CD4-positive, alpha-beta memory T cell (primary cell): ENCODE data around the gene WDR81. TPM values are rescaled to one million over a fixed set of nuclear protein-coding genes. Genes with fewer than 3 reads are reported as not detected.
"Not testable (repeated sequence)": the region's sequence is repeated elsewhere in the genome, so short reads cannot be mapped to it uniquely, and the experiment has no call there.

Experiments used
- CTCF ChIA-PET: fragments of 350-600 bp; sonication (Branson Sonifier 250); formaldehyde crosslinking; loops from one replicate; lab custom pipeline; 2021; ENCODE audit warnings: inconsistent platforms; ENCODE audit not compliant: partially characterized antibody; lab: Charles Lee
- POLR2A ChIA-PET: fragments of 350-600 bp; sonication (Branson Sonifier 250); formaldehyde crosslinking; loops from one replicate; lab custom pipeline; 2021; ENCODE audit not compliant: partially characterized antibody; lab: Charles Lee
- DNase-seq, 5 donors: peaks; one replicate each; pipeline versions ENCODE4 v3.0.0 to v3.0.0-alpha.2; 2020 to 2022; ENCODE audit warnings: mixed read lengths in 1 of 5
- H3K27ac ChIP-seq: one replicate; pipeline ENCODE4 v1.7.0; 2013; ENCODE audit warnings: low read depth, low read length
- H3K27me3 ChIP-seq: 2 replicates; pipeline ENCODE4 v1.7.0; 2013; ENCODE audit warnings: mild to moderate bottlenecking, low read length, moderate library complexity; ENCODE audit not compliant: insufficient read depth
- H3K36me3 ChIP-seq: 2 replicates; pipeline ENCODE4 v1.7.0; 2013; ENCODE audit warnings: mild to moderate bottlenecking, low read length, moderate library complexity; ENCODE audit not compliant: insufficient read depth
- H3K4me1 ChIP-seq: 2 replicates; pipeline ENCODE4 v1.7.0; 2013; ENCODE audit warnings: mild to moderate bottlenecking, low read length, moderate library complexity; ENCODE audit not compliant: insufficient read depth
- H3K4me3 ChIP-seq, 2 donors: one replicate each; pipeline ENCODE4 v1.7.0; 2013; ENCODE audit warnings: low read length in 2 of 2, mild to moderate bottlenecking in 1 of 2
- H3K9me3 ChIP-seq, 2 donors: one replicate each; pipeline ENCODE4 v1.7.0; 2013; ENCODE audit warnings: low read length in 2 of 2, control low read depth in 1 of 2; ENCODE audit not compliant: control insufficient read depth in 1 of 2
- H3K27ac Mint-ChIP-seq, 7 donors: one replicate each; pipeline ENCODE4 v1.8.0; 2020 to 2021; ENCODE audit warnings: mixed read lengths in 7 of 7, mild to moderate bottlenecking in 6 of 7, inconsistent platforms in 3 of 7, moderate library complexity in 3 of 7
- H3K27me3 Mint-ChIP-seq, 2 donors: one replicate each; pipeline ENCODE4 v1.8.0; 2020 to 2021; ENCODE audit warnings: mixed read lengths in 2 of 2
- H3K36me3 Mint-ChIP-seq, 2 donors: one replicate each; pipeline ENCODE4 v1.8.0; 2020 to 2021; ENCODE audit warnings: mixed read lengths in 2 of 2, inconsistent platforms in 1 of 2, mild to moderate bottlenecking in 1 of 2
- H3K4me1 Mint-ChIP-seq, 4 donors: one replicate each; pipeline ENCODE4 v1.8.0; 2020 to 2021; ENCODE audit warnings: mixed read lengths in 4 of 4, mild to moderate bottlenecking in 1 of 4
- H3K4me3 Mint-ChIP-seq, 8 donors: one replicate each; pipeline ENCODE4 v1.8.0; 2020 to 2021; ENCODE audit warnings: mixed read lengths in 8 of 8, mild to moderate bottlenecking in 7 of 8, moderate library complexity in 6 of 8, inconsistent platforms in 3 of 8
- H3K9me3 Mint-ChIP-seq, 8 donors: one replicate each; pipeline ENCODE4 v1.8.0; 2020 to 2021; ENCODE audit warnings: mixed read lengths in 8 of 8, mild to moderate bottlenecking in 5 of 8, inconsistent platforms in 3 of 8, moderate library complexity in 1 of 8
- intact Hi-C: fragments of 100-400 bp; cut with micrococcal nuclease; formaldehyde crosslinking; loops from one replicate; pipeline ENCODE4 v1.15.1; 2023
- polyA plus RNA-seq, 2 donors: library from polyadenylated mRNA; unstranded; fragments of 300-500 nt; fragmentation: Illumina TruSeq; gene quantifications; one replicate each; pipeline ENCODE4 v1.2.3, GENCODE V29; 2021
- total RNA-seq, 2 experiments: library from RNA; stranded (reverse); gene quantifications; one replicate each; pipeline ENCODE4 v1.2.3, GENCODE V29; 2021

The WDR81 gene
- total and polyA plus RNA-seq, 4 experiments from 2014 or later, result 4.4 to 40.3 (median 29.9) TPM

DNA sequence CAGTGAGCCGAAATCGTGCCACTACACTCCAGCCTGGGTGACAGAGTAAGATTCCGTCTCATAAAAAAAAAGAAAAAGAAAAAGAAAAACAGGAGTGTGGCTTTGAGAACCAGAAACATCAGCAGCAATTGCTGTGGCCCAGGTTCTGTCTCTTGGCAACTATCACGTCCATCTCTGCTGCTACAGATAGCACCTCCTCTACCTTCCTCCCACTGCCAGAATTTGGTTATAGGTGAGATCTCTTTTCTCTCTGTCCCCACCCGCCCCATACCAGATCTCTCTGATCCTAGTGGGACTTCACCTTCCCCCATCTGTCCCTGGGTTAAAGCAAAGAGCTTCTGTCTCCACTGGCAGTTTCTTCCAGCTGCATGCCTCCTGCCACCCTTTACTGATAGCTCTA lies 17.4 kb upstream of the WDR81 start:
- peak overlapping the region; percentile 16 for H3K27ac ChIP-seq
- intact Hi-C loops, result no loop called here

DNA sequence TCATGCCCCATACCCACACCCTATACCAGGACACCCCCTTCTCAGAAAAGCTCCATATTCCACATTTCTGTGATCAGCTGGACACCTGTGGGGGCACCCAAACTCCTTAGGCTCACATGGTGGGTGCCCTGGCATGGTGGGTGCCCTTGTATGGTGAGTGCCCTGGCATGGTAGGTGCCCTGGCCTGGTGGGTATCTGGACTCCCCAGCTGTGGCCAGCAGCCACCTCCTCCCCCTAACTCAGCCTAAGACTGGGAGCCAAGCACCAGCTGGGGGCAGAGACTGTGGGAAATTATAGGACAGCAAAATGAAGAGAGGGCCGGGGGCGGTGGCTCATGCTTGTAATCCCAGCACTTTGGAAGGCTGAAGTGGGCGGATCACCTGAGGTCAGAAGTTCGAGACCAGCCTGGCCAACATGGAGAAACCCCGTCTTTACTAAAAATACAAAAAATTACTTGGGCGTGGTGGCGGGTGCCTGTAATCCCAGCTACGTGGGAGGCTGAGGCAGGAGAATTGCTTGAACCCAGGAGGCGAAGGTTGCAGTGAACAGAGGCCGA lies 15.6 kb upstream of the WDR81 start:
- H3K4me3 ChIP-seq, H3K27me3 ChIP-seq, H3K9me3 Mint-ChIP-seq, H3K36me3 Mint-ChIP-seq, H3K27me3 Mint-ChIP-seq, intact Hi-C loops, H3K27ac ChIP-seq, DNase-seq, H3K9me3 ChIP-seq, H3K36me3 ChIP-seq: not testable (repeated sequence)
- POLR2A ChIA-PET, result interaction anchor here (0.7 to 0.9 kb wide), 2 partner anchors 8 to 15 kb away, joined by 3 to 4 read pairs; no protein-coding TSS in a partner anchor
- H3K4me3 Mint-ChIP-seq, result peak overlapping the region; percentile 53 to 79 (median 62)
- peaks cover 12 to 43% (median 25%) of the 10 kb centered on the region in 4 donors for H3K4me1 Mint-ChIP-seq
- peaks cover 27% of the 10 kb centered on the region for H3K4me1 ChIP-seq
- H3K27ac Mint-ChIP-seq, result peak overlapping the region in 5 of 7 donors; percentile 10 to 79 (median 59)
- CTCF ChIA-PET, result interaction anchor here (1.3 kb wide), 1 partner anchor 12 kb away, joined by 3 read pairs; no protein-coding TSS in a partner anchor

More for the DNA sequence above, 17.4 kb upstream of the WDR81 start:
- H3K36me3 Mint-ChIP-seq, result peaks cover 2 to 5% of the 10 kb centered on the region in 2 donors
- Histone ChIP-seq H3K27me3 (no peaks in the 10 kb centered on the region), H3K4me3 (no peak overlapping the region), H3K36me3 (no peaks in the 10 kb centered on the region), H3K9me3 (no peaks in the 10 kb centered on the region), H3K4me1 (peaks cover 27% of the 10 kb centered on the region)
- peak; percentile 63 to 82 (median 71) for DNase-seq
- H3K4me1 Mint-ChIP-seq, result peaks cover 12 to 32% (median 22%) of the 10 kb centered on the region in 4 donors
- ChIA-PET POLR2A (interaction anchor here (1.1 to 1.8 kb wide), 4 partner anchors 9 to 38 kb away, joined by 3 to 9 read pairs (median 6); no protein-coding TSS in a partner anchor), CTCF (interaction anchor here (1.2 to 1.4 kb wide), 2 partner anchors 38 to 77 kb away, joined by 3 to 4 read pairs; no protein-coding TSS in a partner anchor)
- H3K9me3 Mint-ChIP-seq, result no peaks in the 10 kb centered on the region
- H3K27ac Mint-ChIP-seq, result peak overlapping the region; percentile 65 to 90 (median 82)
- H3K4me3 Mint-ChIP-seq, result peak overlapping the region in 7 of 8 donors; percentile 33 to 74 (median 63)
- H3K27me3 Mint-ChIP-seq, result peaks cover 0 to 6% of the 10 kb centered on the region in 2 donors

DNA sequence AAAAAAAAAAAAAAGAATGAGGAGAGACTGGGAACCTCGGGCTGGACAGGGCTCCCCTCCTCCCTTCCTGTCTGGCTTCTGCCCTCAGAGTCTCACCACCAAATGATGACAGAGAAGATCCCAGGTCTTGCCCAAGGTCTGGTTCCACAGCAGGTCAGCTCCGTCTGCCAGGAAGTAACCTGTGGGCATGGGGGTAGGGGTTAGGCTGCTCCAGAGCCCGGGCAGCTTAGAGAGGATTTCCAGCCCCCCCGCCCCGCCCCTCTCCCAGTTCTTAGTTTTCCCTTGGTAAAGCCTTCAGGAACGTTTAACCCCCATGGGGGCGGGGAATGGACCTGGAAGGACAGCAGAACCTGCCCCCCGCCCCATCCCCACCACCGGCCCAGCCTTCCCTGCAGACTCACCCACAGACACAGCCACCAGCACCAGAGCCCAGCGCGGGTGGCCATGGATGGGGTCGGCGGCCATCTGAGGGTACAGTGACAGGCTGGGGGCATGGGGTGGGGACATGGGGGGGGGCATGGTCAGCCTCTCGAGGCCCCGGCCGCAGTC lies 15.0 kb upstream of the WDR81 start:
- peaks cover 27% of the 10 kb centered on the region for H3K4me1 ChIP-seq
- peak overlapping the region in 6 of 7 donors; percentile 35 to 79 (median 59) for H3K27ac Mint-ChIP-seq

DNA sequence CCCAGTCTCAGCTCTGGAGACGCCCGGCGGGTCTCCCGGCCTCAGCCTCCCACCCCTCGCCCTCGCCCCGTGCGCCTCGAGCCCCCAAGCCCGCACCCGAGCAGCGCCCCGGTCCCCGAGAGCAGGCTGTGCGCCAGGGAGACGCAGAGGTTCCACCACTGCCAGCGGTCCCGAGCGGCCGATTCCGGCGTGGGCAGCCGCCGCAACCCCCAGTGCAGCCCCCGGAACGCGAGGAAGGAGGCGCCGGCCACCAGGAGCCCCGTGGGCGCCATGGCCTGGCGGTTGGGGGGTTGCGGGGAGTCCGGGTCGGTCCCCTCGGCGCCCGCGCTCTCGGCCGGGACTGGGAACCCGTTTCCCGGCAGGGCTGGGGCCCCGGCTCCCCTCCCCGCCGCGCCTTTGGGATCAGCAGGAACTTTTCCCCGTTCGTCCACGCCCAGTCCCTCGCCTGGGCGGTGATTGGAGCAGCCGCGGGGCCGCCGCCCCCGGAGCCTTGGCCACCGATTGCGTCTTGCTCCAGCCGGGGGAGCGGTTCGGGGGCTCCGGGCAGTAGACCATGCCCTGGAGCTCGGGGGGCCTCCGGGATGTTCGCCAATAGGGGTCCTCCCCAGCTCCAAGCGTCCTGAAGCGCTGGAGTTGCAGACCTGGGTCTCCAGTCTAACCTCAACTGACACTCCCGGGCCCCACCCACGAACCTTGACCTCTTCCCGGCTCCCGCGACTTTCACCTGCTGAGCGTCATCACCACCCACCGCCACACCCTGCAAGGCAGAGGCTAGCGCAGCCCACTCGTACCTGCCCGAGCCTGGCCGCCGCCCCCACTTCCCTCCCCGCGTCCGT lies 14.3 kb upstream of the WDR81 start, which contains the start of gene TLCD2:
TSS of gene TLCD2 (minus strand) at position 407 of the 836 bp plus-strand sequence. CDS start at position 272, 135 bp downstream.
- intact Hi-C loops, result loop anchor here (5.0 kb wide), 1 partner anchor 43 kb away; no protein-coding TSS in a partner anchor
- H3K27ac Mint-ChIP-seq, result peak within 1 kb of the TSS; percentile 61 to 91 (median 78)
- CTCF ChIA-PET, result interaction anchor here (0.9 kb wide), 1 partner anchor 74 kb away, joined by 3 read pairs; no protein-coding TSS in a partner anchor

More for the DNA sequence above, 15.0 kb upstream of the WDR81 start:
- intact Hi-C loops, result no loop called here
- peak overlapping the region in 1 of 2 donors; percentile 51 for H3K4me3 ChIP-seq
- ChIA-PET POLR2A (interaction anchor here (0.7 to 0.9 kb wide), 2 partner anchors 8 to 15 kb away, joined by 3 to 4 read pairs; no protein-coding TSS in a partner anchor), CTCF (interaction anchor here (1.3 kb wide), 1 partner anchor 12 kb away, joined by 3 read pairs; no protein-coding TSS in a partner anchor)
- H3K36me3 ChIP-seq, result no peaks in the 10 kb centered on the region
- no peaks in the 10 kb centered on the region for H3K27me3 ChIP-seq
- H3K27me3 Mint-ChIP-seq, result peaks cover 0 to 4% of the 10 kb centered on the region in 2 donors
- no peaks in the 10 kb centered on the region for H3K9me3 ChIP-seq
- peak overlapping the region; percentile 36 for H3K27ac ChIP-seq
- peaks cover 7 to 8% of the 10 kb centered on the region in 2 donors for H3K36me3 Mint-ChIP-seq
- H3K4me3 Mint-ChIP-seq, result peak overlapping the region in 7 of 8 donors; percentile 10 to 68 (median 59)
- peaks cover 12 to 43% (median 27%) of the 10 kb centered on the region in 4 donors for H3K4me1 Mint-ChIP-seq
- DNase-seq, result no peak
- H3K9me3 Mint-ChIP-seq, result peaks cover 0 to 2% (median 0%) of the 10 kb centered on the region in 8 donors

DNA sequence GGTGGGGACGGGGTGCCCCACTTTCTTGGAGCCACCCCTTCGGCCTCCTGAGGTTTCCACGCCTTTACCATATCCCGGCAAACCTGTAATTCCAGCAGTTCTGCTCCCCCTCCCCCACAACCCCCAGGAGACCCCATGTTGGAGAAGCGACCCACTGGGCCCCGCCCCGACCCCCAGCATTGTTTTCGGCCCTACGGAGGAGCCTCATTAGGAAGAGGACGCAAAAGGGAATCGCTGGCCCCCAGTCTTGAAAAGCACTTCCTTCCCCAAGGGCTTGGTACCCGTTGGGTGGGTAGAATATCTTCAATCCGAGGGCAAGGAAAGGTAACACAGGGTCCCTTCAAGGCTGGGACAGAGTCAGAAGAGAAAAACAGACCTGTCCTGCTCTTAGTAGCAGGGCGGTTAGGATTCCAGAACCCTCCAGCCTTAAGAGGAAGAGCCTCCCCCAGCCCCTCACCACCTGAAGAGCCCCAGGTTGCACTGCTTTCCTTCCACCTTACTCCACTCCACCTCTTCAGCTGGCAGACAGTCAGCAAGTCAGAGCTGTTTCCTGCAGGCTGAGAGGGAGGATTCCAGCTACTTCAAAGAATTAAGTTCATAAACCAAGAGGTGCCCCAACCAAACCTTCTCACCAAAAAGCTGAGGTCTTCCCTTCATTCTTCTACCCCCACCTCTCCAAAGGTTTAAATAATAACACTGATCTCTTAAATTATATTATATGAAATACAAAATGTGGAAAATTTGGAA lies 13.5 kb upstream of the WDR81 start:
- Mint-ChIP-seq H3K4me3 (peak overlapping the region; percentile 74 to 86 (median 80)), H3K9me3 (peaks cover 0 to 2% (median 0%) of the 10 kb centered on the region in 8 donors), H3K36me3 (peaks cover 7 to 8% of the 10 kb centered on the region in 2 donors), H3K27ac (peak overlapping the region; percentile 22 to 91 (median 78)), H3K27me3 (peaks cover 0 to 2% of the 10 kb centered on the region in 2 donors), H3K4me1 (peaks cover 12 to 49% (median 30%) of the 10 kb centered on the region in 4 donors)
- Histone ChIP-seq H3K27me3 (no peaks in the 10 kb centered on the region), H3K27ac (peak overlapping the region; percentile 36), H3K36me3 (no peaks in the 10 kb centered on the region), H3K4me3 (peak overlapping the region; percentile 17 to 51), H3K9me3 (no peaks in the 10 kb centered on the region), H3K4me1 (peaks cover 35% of the 10 kb centered on the region)
- POLR2A ChIA-PET, result no interaction called here
- CTCF ChIA-PET, result interaction anchor here (0.9 to 1.0 kb wide), 2 partner anchors 73 to 154 kb away, joined by 3 read pairs; no protein-coding TSS in a partner anchor
- intact Hi-C loops, result loop anchor here (5.0 kb wide), 1 partner anchor 44 kb away; no protein-coding TSS in a partner anchor
- DNase-seq, result no peak

More for the DNA sequence above, 14.3 kb upstream of the WDR81 start, which contains the start of gene TLCD2:
- H3K27ac ChIP-seq, result peak within 1 kb of the TSS; percentile 36
- Mint-ChIP-seq H3K36me3 (peaks cover 7 to 8% of the 10 kb centered on the region in 2 donors), H3K9me3 (peaks cover 0 to 2% (median 0%) of the 10 kb centered on the region in 8 donors), H3K4me1 (peaks cover 12 to 49% (median 30%) of the 10 kb centered on the region in 4 donors), H3K4me3 (peak within 1 kb of the TSS; percentile 74 to 86 (median 80)), H3K27me3 (peaks cover 0 to 2% of the 10 kb centered on the region in 2 donors)
- POLR2A ChIA-PET, result no interaction called here
- H3K27me3 ChIP-seq, result no peaks in the 10 kb centered on the region
- H3K36me3 ChIP-seq, result no peaks in the 10 kb centered on the region
- peak within 1 kb of the TSS; percentile 17 to 51 for H3K4me3 ChIP-seq
- H3K4me1 ChIP-seq, result peaks cover 32% of the 10 kb centered on the region
- no peaks in the 10 kb centered on the region for H3K9me3 ChIP-seq
- no peak for DNase-seq

DNA sequence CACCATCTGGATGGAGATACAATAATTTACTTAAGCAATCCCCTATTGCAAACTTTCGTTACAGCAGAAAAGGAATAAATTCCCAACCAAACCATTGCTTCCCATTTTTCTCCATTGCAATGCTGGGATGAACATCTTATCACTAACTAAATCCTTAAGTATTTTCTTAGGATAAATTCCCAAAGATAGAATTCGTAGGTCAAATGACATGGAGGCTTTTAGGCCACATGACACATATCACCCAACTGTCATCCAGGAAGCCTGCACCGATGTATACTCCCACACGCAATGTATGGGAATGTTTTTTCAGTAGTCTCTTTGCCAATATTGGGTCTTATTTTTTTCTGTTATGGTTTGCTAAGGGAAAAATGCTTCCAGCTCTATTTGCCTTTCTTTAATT lies 12.7 kb upstream of the WDR81 start:
- intact Hi-C loops, result loop anchor here (5.0 kb wide), 1 partner anchor 45 kb away; no protein-coding TSS in a partner anchor
- peaks cover 37% of the 10 kb centered on the region for H3K4me1 ChIP-seq
- peaks cover 12 to 57% (median 34%) of the 10 kb centered on the region in 4 donors for H3K4me1 Mint-ChIP-seq

More for the DNA sequence above, 12.7 kb upstream of the WDR81 start:
- no peak overlapping the region for H3K4me3 ChIP-seq
- Mint-ChIP-seq H3K36me3 (peaks cover 7 to 8% of the 10 kb centered on the region in 2 donors), H3K27me3 (peaks cover 0 to 2% of the 10 kb centered on the region in 2 donors), H3K27ac (peak overlapping the region in 4 of 7 donors; percentile 32 to 74 (median 40)), H3K9me3 (peaks cover 0 to 2% (median 0%) of the 10 kb centered on the region in 8 donors), H3K4me3 (peak overlapping the region in 7 of 8 donors; percentile 15 to 82 (median 74))
- no peak overlapping the region for H3K27ac ChIP-seq
- H3K36me3 ChIP-seq, result no peaks in the 10 kb centered on the region
- H3K9me3 ChIP-seq, result no peaks in the 10 kb centered on the region
- ChIA-PET CTCF (interaction anchor here (1.0 kb wide), 1 partner anchor 153 kb away, joined by 3 read pairs; no protein-coding TSS in a partner anchor), POLR2A (no interaction called here)
- DNase-seq, result no peak
- H3K27me3 ChIP-seq, result no peaks in the 10 kb centered on the region
